ENCODE data around the gene ARID3B.
"Not testable (repeated sequence)": the region's sequence is repeated elsewhere in the genome, so short reads cannot be mapped to it uniquely, and the experiment has no call there.

The ARID3B gene

DNA sequence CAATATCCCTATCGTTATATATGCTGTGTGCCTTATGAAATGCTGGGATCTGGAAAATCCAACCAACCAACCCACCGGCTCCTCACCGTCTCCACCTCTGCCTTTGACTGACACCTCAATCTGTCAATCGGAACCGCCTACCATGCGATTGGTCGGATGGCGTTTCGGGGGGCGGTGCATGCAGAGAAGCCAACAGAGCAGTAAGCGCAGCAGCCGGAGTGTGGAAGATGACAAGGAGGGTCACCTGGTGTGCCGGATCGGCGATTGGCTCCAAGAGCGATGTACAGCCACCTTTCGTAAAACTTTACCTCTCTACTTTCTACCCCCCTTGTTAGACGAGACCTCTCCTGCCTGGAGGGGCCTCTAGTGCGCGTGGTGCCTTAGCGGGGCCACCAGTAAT, 80.9 kb downstream of the ARID3B start:
- DNase-seq, result no peak

GRCh38 chr15:74622758-74623157, 81.7 kb downstream of the ARID3B start:
- no peak for DNase-seq

DNA sequence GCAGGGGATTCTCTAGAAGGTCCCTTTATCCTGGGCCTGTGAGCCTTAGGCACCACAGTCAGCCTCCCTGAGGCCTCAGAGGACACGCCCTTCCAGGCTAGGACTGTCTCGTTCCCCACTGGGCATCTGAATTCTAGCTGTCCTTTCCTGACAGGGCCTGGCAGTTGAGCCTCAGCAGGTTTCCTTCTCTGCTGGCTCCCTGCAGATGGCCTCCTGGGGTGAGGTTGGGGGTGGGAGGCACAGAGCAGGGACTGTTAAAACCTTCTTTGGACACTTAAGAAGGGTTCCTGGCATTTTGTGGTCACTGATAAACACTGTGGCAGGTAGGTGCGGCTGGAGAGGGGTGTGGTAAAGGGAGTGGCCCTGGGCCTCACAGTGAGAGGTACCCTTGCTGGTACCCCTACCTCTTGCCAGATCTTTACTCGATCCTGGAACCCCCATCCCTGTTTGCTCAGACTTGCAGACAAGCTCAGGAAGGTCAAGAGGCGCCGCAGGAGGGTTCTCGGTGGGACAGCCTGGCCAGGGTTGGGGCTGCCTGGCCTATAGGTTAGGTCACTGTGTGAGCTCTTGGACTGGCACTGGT, 83.1 kb downstream of the ARID3B start:
- DNase-seq, result no peak

GRCh38 chr15:74625693-74626092, 84.7 kb downstream of the ARID3B start:
- DNase-seq, result no peak

DNA sequence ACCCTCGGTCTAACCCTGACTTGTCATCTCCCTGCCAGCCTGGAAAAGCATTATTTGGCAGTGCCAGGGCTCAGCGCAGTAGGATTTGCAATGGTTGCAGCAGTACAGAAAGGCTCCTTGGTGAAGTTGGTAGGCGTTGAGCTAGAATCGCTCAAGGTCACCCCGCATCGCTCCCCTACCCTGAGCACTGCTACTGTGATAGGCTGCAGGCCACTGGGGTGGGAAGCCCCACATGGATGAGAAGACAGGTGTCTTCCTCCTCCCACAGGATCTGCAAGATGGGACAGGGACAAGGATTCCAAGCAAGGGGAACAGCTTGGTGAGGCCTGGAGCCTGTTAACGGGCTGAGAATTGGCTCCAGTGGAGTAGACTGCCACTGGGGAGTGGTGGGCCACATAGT, 85.3 kb downstream of the ARID3B start:
- DNase-seq, result no peak

- DNase-seq, result no peak
These were observed 86.0 kb downstream of the ARID3B start for GRCh38 chr15:74626752-74627692.

DNA sequence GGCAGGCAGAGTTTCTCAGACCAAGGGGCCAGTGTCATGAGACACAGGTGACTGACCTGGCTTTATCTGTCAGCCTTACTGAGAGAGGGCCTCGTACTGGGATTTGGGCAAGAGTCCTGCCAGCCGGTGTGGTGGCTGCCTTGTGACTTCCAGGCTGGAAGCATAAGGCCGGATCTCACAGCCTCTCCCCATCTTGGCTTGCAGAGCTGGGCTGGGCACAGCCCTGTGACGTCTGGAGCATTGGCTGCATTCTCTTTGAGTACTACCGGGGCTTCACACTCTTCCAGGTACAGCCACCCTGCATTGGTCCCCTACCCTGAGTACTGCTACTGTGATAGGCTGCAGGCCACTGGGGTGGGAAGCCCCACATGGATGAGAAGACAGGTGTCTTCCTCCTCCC, 86.7 kb downstream of the ARID3B start:
- DNase-seq, result no peak

- no peak for DNase-seq
These were observed 87.2 kb downstream of the ARID3B start for GRCh38 chr15:74628199-74628598.

DNA sequence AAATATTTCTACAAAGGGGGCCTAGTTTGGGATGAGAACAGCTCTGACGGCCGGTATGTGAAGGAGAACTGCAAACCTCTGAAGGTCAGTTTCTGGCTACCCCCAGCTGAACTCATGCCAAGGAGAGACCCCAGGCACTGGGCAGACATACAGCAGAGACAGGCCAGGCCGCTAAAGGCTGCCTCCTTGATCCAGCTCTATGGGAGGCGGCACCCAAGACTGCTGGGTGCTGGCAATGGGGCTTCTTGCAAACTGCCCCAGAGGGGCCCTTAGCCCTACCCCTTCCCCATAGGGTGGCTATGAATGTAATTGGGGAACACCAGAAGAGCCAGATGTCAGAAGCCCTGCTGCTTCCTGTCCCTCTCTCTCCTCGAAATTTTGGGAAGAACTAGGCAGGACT, 87.9 kb downstream of the ARID3B start:
- DNase-seq, result no peak

GRCh38 chr15:74629696-74630095, 88.7 kb downstream of the ARID3B start:
- DNase-seq, result not testable (repeated sequence)

GRCh38 chr15:74630284-74631086, 89.5 kb downstream of the ARID3B start:
- no peak for DNase-seq

- no peak for DNase-seq
These were observed 90.0 kb downstream of the ARID3B start for GRCh38 chr15:74631087-74631385.

- no peak for DNase-seq
These were observed 90.4 kb downstream of the ARID3B start for GRCh38 chr15:74631408-74631807.

DNA sequence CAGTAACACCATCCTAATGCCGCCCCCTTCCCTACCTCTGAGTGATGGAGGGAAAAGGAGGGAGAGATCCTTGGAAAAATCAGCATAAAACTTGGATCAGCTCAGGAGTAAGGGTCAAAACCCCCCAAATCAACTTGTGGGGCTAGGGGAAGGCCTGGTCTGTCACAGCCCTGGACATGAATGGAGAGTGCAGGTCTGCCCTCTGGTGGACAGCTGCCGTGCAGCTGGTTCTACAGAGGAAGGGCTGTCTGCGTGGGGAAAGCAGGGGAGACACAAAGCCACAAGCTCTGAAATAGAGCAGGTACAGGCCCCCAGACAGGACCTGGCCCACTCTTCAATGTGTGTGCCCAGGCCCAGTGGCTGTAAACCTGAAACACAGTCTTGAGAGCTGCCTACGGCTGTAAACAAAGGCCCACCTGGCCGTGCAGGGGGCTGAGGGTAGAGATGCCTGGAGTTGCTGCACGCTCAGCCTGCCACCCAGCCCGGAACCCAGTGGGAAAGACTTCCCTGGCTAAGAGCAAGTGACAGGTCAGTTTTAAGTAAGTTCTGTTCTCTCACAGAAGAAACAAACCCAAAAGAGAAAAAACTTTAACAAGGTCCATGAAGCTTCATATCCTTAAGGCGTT, 91.0 kb downstream of the ARID3B start:
- DNase-seq, result peak; percentile 42

- DNase-seq, result no peak
These were observed 91.6 kb downstream of the ARID3B start for GRCh38 chr15:74632601-74633000.

GRCh38 chr15:74633781-74634180, 92.8 kb downstream of the ARID3B start:
- no peak for DNase-seq

- peak; percentile 57 for DNase-seq
These were observed 94.2 kb downstream of the ARID3B start for GRCh38 chr15:74635228-74635627.

GRCh38 chr15:74636984-74637383, 96.0 kb downstream of the ARID3B start:
- no peak for DNase-seq

GRCh38 chr15:74641151-74641550, 100.1 kb downstream of the ARID3B start:
- DNase-seq, result no peak

DNA sequence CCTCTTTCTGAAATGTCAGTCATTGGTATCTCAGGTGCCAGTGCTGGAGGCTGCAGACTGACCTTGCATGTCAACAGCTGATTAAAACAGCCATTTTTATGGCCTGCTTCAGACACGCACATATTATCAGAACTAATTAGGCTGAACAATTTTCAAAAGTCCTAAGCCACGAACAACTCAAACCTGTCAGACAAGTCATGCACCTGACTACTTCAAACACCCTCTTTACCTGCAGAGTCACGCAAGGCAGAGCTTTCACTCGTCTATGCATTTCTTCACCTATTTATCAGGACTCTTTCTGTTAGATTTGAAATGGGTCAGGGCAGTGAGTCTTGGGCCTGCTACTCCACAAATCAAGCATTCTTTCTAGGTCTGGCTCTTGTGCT, 101.3 kb downstream of the ARID3B start:
- DNase-seq, result no peak

- no peak for DNase-seq
These were observed 102.0 kb downstream of the ARID3B start for GRCh38 chr15:74642734-74643664.

DNA sequence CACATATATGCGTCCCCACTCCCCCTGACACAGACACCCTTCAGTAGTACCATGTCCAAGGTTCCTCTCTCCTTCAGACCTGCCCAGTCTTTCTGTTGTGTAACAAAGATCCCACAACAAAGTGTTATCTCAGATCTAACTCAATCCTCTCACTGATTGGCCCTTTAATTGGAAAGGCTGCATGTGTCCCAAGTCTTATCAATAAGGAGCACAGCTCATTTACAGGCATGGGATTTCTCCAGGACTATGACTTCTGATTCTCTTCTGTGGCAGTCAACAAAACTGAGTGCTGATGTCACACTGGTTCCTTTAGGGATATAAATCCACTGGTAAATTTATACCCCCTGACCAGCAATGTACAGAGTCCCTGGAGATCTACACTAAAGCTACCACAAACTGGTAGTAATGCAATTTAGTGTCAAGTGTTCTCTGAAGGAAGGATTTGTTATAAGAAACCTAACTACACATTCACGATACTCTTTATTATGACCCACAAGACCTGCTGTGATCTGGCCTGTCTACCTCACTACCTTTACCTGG, 102.7 kb downstream of the ARID3B start:
- no peak for DNase-seq

Data from T-helper 9 cell (primary cell).